Measurements from ENCODE around the gene NRIP2. TPM values are rescaled to one million over a fixed set of nuclear protein-coding genes. Genes with fewer than 3 reads are reported as not detected.

NRIP2 gene
- polyA plus RNA-seq, 1 donor from 2014 or later = not detected

- no peaks in the 10 kb centered on the region for H3K79me2 ChIP-seq (replicated peaks; ENCODE audit: insufficient read depth, low read length)
- no peaks in the 10 kb centered on the region for H3K27me3 ChIP-seq (ENCODE audit: insufficient read depth, low read depth, low read length)
- TF ChIP-seq MXI1 (conservative IDR thresholded peaks at IDR 0.05; ENCODE audit: poor library complexity, severe bottlenecking) = no peak
- TF ChIP-seq SMC3 (conservative IDR thresholded peaks at IDR 0.05; ENCODE audit: poor library complexity) = no peak
- TF ChIP-seq CTCF (IDR thresholded peaks at IDR 0.05; ENCODE audit: poor library complexity, severe bottlenecking) = no peak
- TF ChIP-seq RAD21 (conservative IDR thresholded peaks at IDR 0.05) = no peak
- no peak for TF ChIP-seq TAF1 (IDR thresholded peaks at IDR 0.05; ENCODE audit: low read depth)
- TF ChIP-seq EZH2 (IDR thresholded peaks at IDR 0.05; ENCODE audit: borderline replicate concordance, insufficient read depth, low read length, poor library complexity, severe bottlenecking) = no peak
- TF ChIP-seq REST (IDR thresholded peaks at IDR 0.05; ENCODE audit: borderline replicate concordance) = no peak
- TF ChIP-seq EP300 (conservative IDR thresholded peaks at IDR 0.05; ENCODE audit: poor library complexity, severe bottlenecking) = no peak
- TF ChIP-seq POLR2AphosphoS5 (IDR thresholded peaks at IDR 0.05) = no peak
- H3F3A ChIP-seq (ENCODE audit: insufficient read depth, low read length, poor library complexity, severe bottlenecking) = no peaks in the 10 kb centered on the region
- no peaks in the 10 kb centered on the region for H3K9me2 ChIP-seq (ENCODE audit: insufficient read depth, low read length)
- no peak overlapping the region for H3K4me3 ChIP-seq (ENCODE audit: low read length)
- no peak overlapping the region for H3K4me2 ChIP-seq (ENCODE audit: low read length)
- no peaks in the 10 kb centered on the region for H4K20me1 ChIP-seq (ENCODE audit: insufficient read depth)
- H3K9ac ChIP-seq (ENCODE audit: low read length) = no peak overlapping the region
- H3K27ac ChIP-seq (ENCODE audit: low read length) = no peak overlapping the region
- H2AFZ ChIP-seq (ENCODE audit: low read depth, low read length) = no peak overlapping the region
- H3K36me3 ChIP-seq (ENCODE audit: insufficient read depth, low read length) = peaks cover 6% of the 10 kb centered on the region
- H3K9me3 ChIP-seq (ENCODE audit: low read length) = no peaks in the 10 kb centered on the region
These were observed 29.7 kb downstream of the NRIP2 start for GRCh38 chr12:2805143-2805520.

DNA sequence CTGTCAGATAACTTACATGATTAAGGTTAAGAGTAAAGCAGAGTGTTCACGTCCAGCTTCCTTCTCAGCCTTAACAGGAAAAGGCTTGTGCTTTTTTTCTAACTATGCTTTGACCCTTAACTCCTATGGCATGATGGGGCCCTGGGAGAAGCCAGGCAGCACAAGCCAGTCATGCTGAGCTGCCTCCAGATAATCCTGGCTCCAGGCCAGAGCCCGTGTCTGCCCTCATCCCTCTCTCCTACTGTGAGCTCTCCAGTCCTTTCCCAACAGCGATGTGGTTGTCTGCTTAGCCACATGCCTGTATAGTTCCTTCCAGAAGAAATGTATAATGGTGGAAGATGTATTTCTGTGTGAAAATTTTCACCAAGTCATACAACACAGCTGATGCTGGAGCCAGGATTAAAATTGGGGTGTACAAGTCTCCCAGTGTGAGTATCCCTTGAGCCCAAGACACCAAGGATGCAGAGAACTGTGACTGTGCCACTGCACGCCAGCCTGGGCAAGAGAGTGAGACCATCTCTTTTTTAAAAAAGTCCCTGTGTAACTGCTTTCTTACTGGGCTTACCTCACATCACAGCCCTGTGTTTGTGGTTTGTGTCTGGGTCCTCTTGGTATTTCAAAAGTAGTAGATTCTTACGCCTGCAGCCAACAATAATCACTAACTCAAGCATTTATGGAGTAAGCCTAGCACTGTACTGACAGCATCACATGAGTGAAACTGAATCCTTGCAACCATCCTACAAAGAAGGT lies 30.3 kb downstream of the NRIP2 start:
- Histone ChIP-seq H3K36me3 (ENCODE audit: insufficient read depth, low read length) (peaks cover 6% of the 10 kb centered on the region), H2AFZ (ENCODE audit: low read depth, low read length) (no peak overlapping the region), H4K20me1 (ENCODE audit: insufficient read depth) (no peaks in the 10 kb centered on the region), H3F3A (ENCODE audit: insufficient read depth, low read length, poor library complexity, severe bottlenecking) (no peaks in the 10 kb centered on the region), H3K27ac (ENCODE audit: low read length) (no peak overlapping the region), H3K4me3 (ENCODE audit: low read length) (no peak overlapping the region), H3K27me3 (ENCODE audit: insufficient read depth, low read depth, low read length) (no peaks in the 10 kb centered on the region), H3K9me2 (ENCODE audit: insufficient read depth, low read length) (no peaks in the 10 kb centered on the region), H3K9me3 (ENCODE audit: low read length) (no peaks in the 10 kb centered on the region), H3K4me2 (ENCODE audit: low read length) (no peak overlapping the region), H3K79me2 (replicated peaks; ENCODE audit: insufficient read depth, low read length) (no peaks in the 10 kb centered on the region), H3K9ac (ENCODE audit: low read length) (no peak overlapping the region)
- TF ChIP-seq POLR2AphosphoS5 (IDR thresholded peaks at IDR 0.05) (no peak), EP300 (conservative IDR thresholded peaks at IDR 0.05; ENCODE audit: poor library complexity, severe bottlenecking) (no peak), CTCF (IDR thresholded peaks at IDR 0.05; ENCODE audit: poor library complexity, severe bottlenecking) (no peak), EZH2 (IDR thresholded peaks at IDR 0.05; ENCODE audit: borderline replicate concordance, insufficient read depth, low read length, poor library complexity, severe bottlenecking) (no peak), SMC3 (conservative IDR thresholded peaks at IDR 0.05; ENCODE audit: poor library complexity) (no peak), TAF1 (IDR thresholded peaks at IDR 0.05; ENCODE audit: low read depth) (no peak), REST (IDR thresholded peaks at IDR 0.05; ENCODE audit: borderline replicate concordance) (no peak), RAD21 (conservative IDR thresholded peaks at IDR 0.05) (no peak), MXI1 (conservative IDR thresholded peaks at IDR 0.05; ENCODE audit: poor library complexity, severe bottlenecking) (no peak)
